ENCODE results near the gene MTNR1A.

Gene MTNR1A

DNA sequence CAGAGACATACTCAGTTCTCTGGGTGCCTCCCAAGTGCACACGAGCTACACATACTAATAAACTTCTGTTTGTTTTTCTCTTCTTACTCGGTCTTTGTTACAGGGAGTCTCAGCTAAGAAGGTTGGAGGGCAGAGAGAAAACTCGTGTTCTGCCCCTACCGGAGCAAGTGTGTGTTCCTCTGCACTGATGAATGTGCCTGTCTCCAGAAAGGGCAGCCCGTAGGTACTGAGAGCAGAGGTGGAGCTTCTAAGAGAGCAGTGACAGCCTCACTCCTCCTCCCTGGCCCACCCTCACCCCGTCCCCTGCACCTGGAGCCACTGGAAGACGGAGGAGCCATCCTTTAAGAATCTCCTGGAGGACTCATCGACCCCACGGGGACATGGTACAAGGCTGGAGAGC is 67.6 kb downstream of the MTNR1A start:
- Histone ChIP-seq H4K12ac (ENCODE audit: low read depth, low read length) (no peak overlapping the region), H4K91ac (ENCODE audit: low read depth, low read length) (no peak overlapping the region), H4K8ac (ENCODE audit: low read depth, low read length) (no peak overlapping the region), H3K9ac (ENCODE audit: low read length) (no peak overlapping the region), H3K79me1 (ENCODE audit: low read length) (no peaks in the 10 kb centered on the region), H3K4me1 (ENCODE audit: control insufficient read depth in 1 of 2, insufficient read depth in 2 of 2, low read length in 2 of 2) (peaks cover 5 to 9% of the 10 kb centered on the region in 2 experiments), H3K18ac (ENCODE audit: low read length) (no peak overlapping the region), H3K4me2 (ENCODE audit: low read length) (no peak overlapping the region), H3K27ac (ENCODE audit: low read depth, low read length) (no peak overlapping the region), H2BK120ac (ENCODE audit: insufficient read depth, low read length, poor library complexity) (no peak overlapping the region), H2BK12ac (ENCODE audit: low read length) (no peak overlapping the region), H3K23ac (ENCODE audit: low read length) (no peak overlapping the region), H3K4ac (ENCODE audit: low read depth, low read length) (no peak overlapping the region), H3K36me3 (ENCODE audit: control insufficient read depth in 1 of 2, insufficient read depth in 2 of 2, low read length in 2 of 2) (no peaks in the 10 kb centered on the region), H2AK5ac (ENCODE audit: low read length) (no peak overlapping the region), H3K9me3 (ENCODE audit: insufficient read depth, low read depth, low read length) (peaks cover 21% of the 10 kb centered on the region), H3K79me2 (ENCODE audit: control insufficient read depth, insufficient read depth, low read length, poor library complexity) (no peaks in the 10 kb centered on the region), H3K14ac (ENCODE audit: low read length) (no peak overlapping the region), H2AFZ (ENCODE audit: insufficient read depth, low read length, poor library complexity) (no peak overlapping the region), H3K4me3 (ENCODE audit: low read depth, low read length) (no peak overlapping the region), H2BK5ac (ENCODE audit: low read depth, low read length, poor library complexity) (no peak overlapping the region), H3K27me3 (ENCODE audit: insufficient read depth, low read length) (no peaks in the 10 kb centered on the region)
- WGBS (ENCODE audit: extremely low coverage, insufficient coverage, insufficient read length): no CpG with 5 or more reads among the region's 9 CpGs
- DNase-seq: no peak

DNA sequence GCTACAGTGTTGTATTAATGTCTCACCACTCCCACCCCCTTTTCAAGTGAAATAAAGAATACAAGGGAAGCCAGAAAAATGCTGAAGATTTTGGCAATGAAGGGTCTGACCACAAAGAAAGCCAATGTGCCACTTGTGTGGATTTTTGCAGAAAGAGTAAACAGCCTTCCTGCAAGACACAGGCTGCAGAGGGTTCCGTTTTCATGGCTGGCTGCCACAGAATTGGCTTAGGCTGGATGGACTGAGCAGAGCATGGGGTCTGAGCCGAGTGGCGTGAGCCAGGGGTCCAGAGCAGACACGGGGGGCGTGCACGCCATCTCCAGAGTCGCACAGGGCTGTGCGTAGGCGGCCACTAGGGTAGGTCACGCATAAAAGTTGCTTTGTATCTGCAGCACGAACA is 69.2 kb downstream of the MTNR1A start:
- Histone ChIP-seq H3K79me2 (ENCODE audit: control insufficient read depth, insufficient read depth, low read length, poor library complexity) (no peaks in the 10 kb centered on the region), H2AFZ (ENCODE audit: insufficient read depth, low read length, poor library complexity) (no peak overlapping the region), H4K91ac (ENCODE audit: low read depth, low read length) (no peak overlapping the region), H3K79me1 (ENCODE audit: low read length) (no peaks in the 10 kb centered on the region), H3K14ac (ENCODE audit: low read length) (no peak overlapping the region), H2BK120ac (ENCODE audit: insufficient read depth, low read length, poor library complexity) (no peak overlapping the region), H3K27me3 (ENCODE audit: insufficient read depth, low read length) (no peaks in the 10 kb centered on the region), H3K4me3 (ENCODE audit: low read depth, low read length) (no peak overlapping the region), H3K4ac (ENCODE audit: low read depth, low read length) (no peak overlapping the region), H3K4me1 (ENCODE audit: control insufficient read depth in 1 of 2, insufficient read depth in 2 of 2, low read length in 2 of 2) (peaks cover 5 to 9% of the 10 kb centered on the region in 2 experiments), H4K8ac (ENCODE audit: low read depth, low read length) (no peak overlapping the region), H2AK5ac (ENCODE audit: low read length) (no peak overlapping the region), H2BK5ac (ENCODE audit: low read depth, low read length, poor library complexity) (no peak overlapping the region), H3K9ac (ENCODE audit: low read length) (no peak overlapping the region), H3K27ac (ENCODE audit: low read depth, low read length) (no peak overlapping the region), H3K9me3 (ENCODE audit: insufficient read depth, low read depth, low read length) (peaks cover 17% of the 10 kb centered on the region), H4K12ac (ENCODE audit: low read depth, low read length) (no peak overlapping the region), H3K18ac (ENCODE audit: low read length) (no peak overlapping the region), H2BK12ac (ENCODE audit: low read length) (no peak overlapping the region), H3K23ac (ENCODE audit: low read length) (no peak overlapping the region), H3K36me3 (ENCODE audit: control insufficient read depth in 1 of 2, insufficient read depth in 2 of 2, low read length in 2 of 2) (no peaks in the 10 kb centered on the region), H3K4me2 (ENCODE audit: low read length) (no peak overlapping the region)
- WGBS (ENCODE audit: extremely low coverage, insufficient coverage, insufficient read length): no CpG with 5 or more reads among the region's 11 CpGs
- no peak for DNase-seq

DNA sequence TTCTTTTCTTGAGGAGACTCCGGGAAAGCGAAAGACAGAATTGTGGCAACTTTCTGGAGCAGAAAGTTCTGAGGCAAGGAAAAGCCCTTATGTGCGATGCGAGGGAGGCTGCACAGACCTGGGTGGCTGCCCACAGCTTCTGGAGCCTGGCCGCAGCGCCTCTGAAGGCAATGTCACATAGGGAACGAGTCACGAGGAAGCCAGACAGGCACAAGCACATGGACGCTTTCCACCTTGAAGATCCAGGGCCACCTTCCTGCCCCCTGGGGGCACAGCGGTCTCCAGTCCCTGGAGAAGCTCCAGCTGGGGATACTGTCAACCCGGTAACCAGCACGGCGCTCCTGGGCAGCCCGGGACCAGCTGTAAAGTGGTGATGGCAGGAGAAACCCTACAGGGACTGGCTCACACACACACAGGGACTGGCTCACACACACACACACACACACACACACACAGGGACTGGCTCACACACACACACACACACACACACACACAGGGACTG is 69.8 kb downstream of the MTNR1A start:
- no CpG with 5 or more reads among the region's 14 CpGs for WGBS (ENCODE audit: extremely low coverage, insufficient coverage, insufficient read length)
- Histone ChIP-seq H3K9me3 (ENCODE audit: insufficient read depth, low read depth, low read length) (peaks cover 15% of the 10 kb centered on the region), H3K79me1 (ENCODE audit: low read length) (no peaks in the 10 kb centered on the region), H3K27me3 (ENCODE audit: insufficient read depth, low read length) (no peaks in the 10 kb centered on the region), H3K23ac (ENCODE audit: low read length) (no peak overlapping the region), H3K18ac (ENCODE audit: low read length) (no peak overlapping the region), H2BK5ac (ENCODE audit: low read depth, low read length, poor library complexity) (no peak overlapping the region), H4K91ac (ENCODE audit: low read depth, low read length) (no peak overlapping the region), H3K4ac (ENCODE audit: low read depth, low read length) (no peak overlapping the region), H3K4me2 (ENCODE audit: low read length) (peak overlapping the region; percentile 23), H3K14ac (ENCODE audit: low read length) (no peak overlapping the region), H3K9ac (ENCODE audit: low read length) (no peak overlapping the region), H4K8ac (ENCODE audit: low read depth, low read length) (no peak overlapping the region), H3K36me3 (ENCODE audit: control insufficient read depth in 1 of 2, insufficient read depth in 2 of 2, low read length in 2 of 2) (no peaks in the 10 kb centered on the region), H3K79me2 (ENCODE audit: control insufficient read depth, insufficient read depth, low read length, poor library complexity) (no peaks in the 10 kb centered on the region), H3K4me3 (ENCODE audit: low read depth, low read length) (no peak overlapping the region), H2AK5ac (ENCODE audit: low read length) (no peak overlapping the region), H3K4me1 (ENCODE audit: control insufficient read depth in 1 of 2, insufficient read depth in 2 of 2, low read length in 2 of 2) (peaks cover 5 to 9% of the 10 kb centered on the region in 2 experiments), H2BK120ac (ENCODE audit: insufficient read depth, low read length, poor library complexity) (no peak overlapping the region), H3K27ac (ENCODE audit: low read depth, low read length) (no peak overlapping the region), H2BK12ac (ENCODE audit: low read length) (no peak overlapping the region), H2AFZ (ENCODE audit: insufficient read depth, low read length, poor library complexity) (no peak overlapping the region), H4K12ac (ENCODE audit: low read depth, low read length) (peak overlapping the region; percentile 8)
- no peak for DNase-seq

DNA sequence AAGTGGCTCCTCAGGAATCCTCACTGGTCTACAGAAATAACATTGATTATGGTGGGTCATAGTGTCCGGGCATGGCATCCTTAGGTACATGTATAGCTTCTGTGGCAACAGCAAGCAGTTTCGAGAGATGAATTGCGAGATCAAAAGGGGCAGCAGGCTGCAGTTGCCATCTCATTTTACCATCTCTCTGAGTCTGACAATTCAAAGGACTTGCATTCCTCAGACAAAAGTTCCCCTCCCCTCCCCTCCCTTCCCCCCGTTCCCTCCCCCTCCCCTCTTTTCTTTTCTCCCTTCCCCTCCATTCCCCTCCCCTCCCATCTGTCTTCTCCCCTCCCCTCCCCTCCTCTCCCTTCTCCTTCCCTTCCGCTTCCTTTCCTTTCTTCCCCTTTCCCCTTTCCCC is 70.2 kb downstream of the MTNR1A start:
- Histone ChIP-seq H2BK12ac (ENCODE audit: low read length) (no peak overlapping the region), H3K14ac (ENCODE audit: low read length) (no peak overlapping the region), H3K27ac (ENCODE audit: low read depth, low read length) (no peak overlapping the region), H3K23ac (ENCODE audit: low read length) (no peak overlapping the region), H3K9ac (ENCODE audit: low read length) (no peak overlapping the region), H2BK120ac (ENCODE audit: insufficient read depth, low read length, poor library complexity) (no peak overlapping the region), H3K79me1 (ENCODE audit: low read length) (no peaks in the 10 kb centered on the region), H3K4me3 (ENCODE audit: low read depth, low read length) (no peak overlapping the region), H3K4me2 (ENCODE audit: low read length) (peak overlapping the region; percentile 23), H3K4ac (ENCODE audit: low read depth, low read length) (no peak overlapping the region), H2AK5ac (ENCODE audit: low read length) (no peak overlapping the region), H3K27me3 (ENCODE audit: insufficient read depth, low read length) (no peaks in the 10 kb centered on the region), H4K91ac (ENCODE audit: low read depth, low read length) (no peak overlapping the region), H3K9me3 (ENCODE audit: insufficient read depth, low read depth, low read length) (peaks cover 13% of the 10 kb centered on the region), H3K36me3 (ENCODE audit: control insufficient read depth in 1 of 2, insufficient read depth in 2 of 2, low read length in 2 of 2) (no peaks in the 10 kb centered on the region), H2BK5ac (ENCODE audit: low read depth, low read length, poor library complexity) (no peak overlapping the region), H4K8ac (ENCODE audit: low read depth, low read length) (no peak overlapping the region), H4K12ac (ENCODE audit: low read depth, low read length) (no peak overlapping the region), H3K18ac (ENCODE audit: low read length) (no peak overlapping the region), H3K4me1 (ENCODE audit: control insufficient read depth in 1 of 2, insufficient read depth in 2 of 2, low read length in 2 of 2) (peaks cover 5 to 9% of the 10 kb centered on the region in 2 experiments), H2AFZ (ENCODE audit: insufficient read depth, low read length, poor library complexity) (no peak overlapping the region), H3K79me2 (ENCODE audit: control insufficient read depth, insufficient read depth, low read length, poor library complexity) (no peaks in the 10 kb centered on the region)
- no peak for DNase-seq
- WGBS (ENCODE audit: extremely low coverage, insufficient coverage, insufficient read length): no CpG with 5 or more reads among the region's 5 CpGs

Data from trophoblast cell (in vitro differentiated cells and primary cell).